OCI-LY1 (cell line): Measurements from ENCODE around the gene FGF5.
"Not testable (repeated sequence)": the region's sequence is repeated elsewhere in the genome, so short reads cannot be mapped to it uniquely, and the experiment has no call there.

Source experiments
- H2AFZ ChIP-seq: fragments of 200-600 bp; sonication (generic), shearing (Covaris generic); 2 replicates; pipeline ENCODE4 v1.6.0; 2014; ENCODE audit warnings: antibody characterized with exemption, mild to moderate bottlenecking, low read length
- H3F3A ChIP-seq: fragments of 200-600 bp; sonication (generic), shearing (Covaris generic); 2 replicates; pipeline ENCODE4 v1.6.0; 2014; ENCODE audit warnings: mild to moderate bottlenecking, antibody characterized with exemption, low read length, moderate library complexity; ENCODE audit not compliant: insufficient read depth
- H3K27ac ChIP-seq: fragments of 200-600 bp; sonication (generic); 2 replicates; pipeline ENCODE4 v1.5.1; 2014; ENCODE audit warnings: low read length, mixed run types, mild to moderate bottlenecking, low read depth; ENCODE audit not compliant: poor library complexity, severe bottlenecking
- H3K27me3 ChIP-seq: fragments of 200-600 bp; sonication (generic); 2 replicates; pipeline ENCODE4 v1.6.0; 2014; ENCODE audit warnings: antibody characterized with exemption, mild to moderate bottlenecking, low read length, moderate library complexity; ENCODE audit not compliant: insufficient read depth
- H3K36me3 ChIP-seq: fragments of 200-600 bp; sonication (generic); 2 replicates; pipeline ENCODE4 v1.6.1; 2014; ENCODE audit warnings: mild to moderate bottlenecking, antibody characterized with exemption, low read length, moderate library complexity, mixed read lengths; ENCODE audit not compliant: insufficient read depth
- H3K4me1 ChIP-seq: fragments of 200-600 bp; sonication (generic); 2 replicates; pipeline ENCODE4 v1.5.1; 2014; ENCODE audit warnings: mild to moderate bottlenecking, low read length, moderate library complexity; ENCODE audit not compliant: insufficient read depth, severe bottlenecking
- H3K4me2 ChIP-seq: fragments of 200-600 bp; sonication (generic), shearing (Covaris generic); 2 replicates; pipeline ENCODE4 v1.6.1; 2014; ENCODE audit warnings: low read length
- H3K4me3 ChIP-seq: fragments of 200-600 bp; sonication (generic); 2 replicates; pipeline ENCODE4 v1.5.1; 2014; ENCODE audit warnings: low read length, low read depth, mild to moderate bottlenecking, mixed read lengths; ENCODE audit not compliant: poor library complexity, severe bottlenecking
- H3K79me2 ChIP-seq: fragments of 200-600 bp; shearing (Covaris generic); 2 replicates; pipeline ENCODE4 v1.6.1; 2016; ENCODE audit warnings: mixed run types, low read length, mixed read lengths; ENCODE audit not compliant: insufficient read depth
- H3K9ac ChIP-seq: fragments of 200-600 bp; sonication (generic), shearing (Covaris generic); 2 replicates; pipeline ENCODE4 v1.6.1; 2014; ENCODE audit warnings: mild to moderate bottlenecking, low read length, mixed read lengths
- H3K9me2 ChIP-seq: fragments of 200-600 bp; sonication (generic), shearing (Covaris generic); 2 replicates; pipeline ENCODE4 v1.6.1; 2014; ENCODE audit warnings: low read depth, mild to moderate bottlenecking, low read length, mixed read lengths
- H3K9me3 ChIP-seq: fragments of 200-600 bp; shearing (Covaris generic); 2 replicates; pipeline ENCODE4 v1.6.1; 2014; ENCODE audit warnings: low read length, mixed read lengths
- H4K20me1 ChIP-seq: fragments of 200-600 bp; sonication (generic), shearing (Covaris generic); 2 replicates; pipeline ENCODE4 v1.6.0; 2016; ENCODE audit warnings: mild to moderate bottlenecking, low read length; ENCODE audit not compliant: insufficient read depth
- EZH2 ChIP-seq: fragments of 200-600 bp; sonication (generic), shearing (Covaris generic); IDR thresholded peaks from 2 replicates; pipeline ENCODE4 v1.8.0; 2017; ENCODE audit warnings: borderline replicate concordance, mixed run types, mild to moderate bottlenecking, antibody characterized with exemption, low read length, moderate library complexity, mixed read lengths
- TF ChIP-seq, protein P1 (sequence below): fragments of 200-600 bp; sonication (generic), shearing (Covaris generic); IDR thresholded peaks from 2 replicates; pipeline ENCODE4 v1.5.1; 2017; ENCODE audit warnings: mild to moderate bottlenecking, antibody characterized with exemption, low read length, moderate library complexity, mixed read lengths

FGF5 gene

DNA sequence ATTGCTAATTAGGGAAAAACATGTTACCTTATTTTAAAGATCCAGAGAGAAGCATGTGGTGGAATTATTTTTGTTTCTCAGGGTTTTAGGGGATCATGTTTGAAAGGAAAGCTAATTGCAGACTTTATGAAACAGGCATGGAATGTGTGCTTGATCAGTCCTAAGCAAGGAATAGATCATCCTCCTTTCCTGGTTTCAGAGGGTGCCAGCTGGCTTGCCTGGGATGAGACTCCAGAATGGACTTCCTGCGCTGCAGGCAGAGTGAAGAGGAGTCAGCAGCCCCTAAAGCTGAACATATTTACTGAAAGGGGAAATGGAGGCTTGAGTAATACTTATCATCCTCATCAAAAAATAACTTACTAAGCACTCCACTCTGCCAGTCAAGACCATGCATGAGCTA is 13.3 kb downstream of the FGF5 start:
- Histone ChIP-seq H3K9me3 (no peaks in the 10 kb centered on the region), H3K27me3 (no peaks in the 10 kb centered on the region), H3K9me2 (no peaks in the 10 kb centered on the region), H4K20me1 (no peaks in the 10 kb centered on the region), H3K4me3 (no peak overlapping the region), H3K27ac (no peak overlapping the region), H3K79me2 (no peaks in the 10 kb centered on the region), H3K4me1 (no peaks in the 10 kb centered on the region), H3K9ac (no peak overlapping the region), H3K36me3 (no peaks in the 10 kb centered on the region), H3F3A (no peaks in the 10 kb centered on the region), H2AFZ (no peak overlapping the region), H3K4me2 (no peak overlapping the region)
- TF ChIP-seq EZH2, result no peak
- TF ChIP-seq, protein P1, sequence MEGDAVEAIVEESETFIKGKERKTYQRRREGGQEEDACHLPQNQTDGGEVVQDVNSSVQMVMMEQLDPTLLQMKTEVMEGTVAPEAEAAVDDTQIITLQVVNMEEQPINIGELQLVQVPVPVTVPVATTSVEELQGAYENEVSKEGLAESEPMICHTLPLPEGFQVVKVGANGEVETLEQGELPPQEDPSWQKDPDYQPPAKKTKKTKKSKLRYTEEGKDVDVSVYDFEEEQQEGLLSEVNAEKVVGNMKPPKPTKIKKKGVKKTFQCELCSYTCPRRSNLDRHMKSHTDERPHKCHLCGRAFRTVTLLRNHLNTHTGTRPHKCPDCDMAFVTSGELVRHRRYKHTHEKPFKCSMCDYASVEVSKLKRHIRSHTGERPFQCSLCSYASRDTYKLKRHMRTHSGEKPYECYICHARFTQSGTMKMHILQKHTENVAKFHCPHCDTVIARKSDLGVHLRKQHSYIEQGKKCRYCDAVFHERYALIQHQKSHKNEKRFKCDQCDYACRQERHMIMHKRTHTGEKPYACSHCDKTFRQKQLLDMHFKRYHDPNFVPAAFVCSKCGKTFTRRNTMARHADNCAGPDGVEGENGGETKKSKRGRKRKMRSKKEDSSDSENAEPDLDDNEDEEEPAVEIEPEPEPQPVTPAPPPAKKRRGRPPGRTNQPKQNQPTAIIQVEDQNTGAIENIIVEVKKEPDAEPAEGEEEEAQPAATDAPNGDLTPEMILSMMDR, result no peak

DNA sequence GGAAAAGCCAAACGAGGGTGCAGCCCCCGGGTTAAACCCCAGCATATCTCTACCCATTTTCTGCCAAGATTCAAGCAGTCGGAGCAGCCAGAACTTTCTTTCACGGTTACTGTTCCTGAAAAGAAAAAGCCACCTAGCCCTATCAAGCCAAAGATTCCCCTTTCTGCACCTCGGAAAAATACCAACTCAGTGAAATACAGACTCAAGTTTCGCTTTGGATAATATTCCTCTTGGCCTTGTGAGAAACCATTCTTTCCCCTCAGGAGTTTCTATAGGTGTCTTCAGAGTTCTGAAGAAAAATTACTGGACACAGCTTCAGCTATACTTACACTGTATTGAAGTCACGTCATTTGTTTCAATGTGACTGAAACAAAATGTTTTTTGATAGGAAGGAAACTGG is 20.0 kb downstream of the FGF5 start:
- H3K9me3 ChIP-seq, result no peaks in the 10 kb centered on the region
- no peaks in the 10 kb centered on the region for H4K20me1 ChIP-seq
- no peaks in the 10 kb centered on the region for H3K79me2 ChIP-seq
- no peaks in the 10 kb centered on the region for H3K9me2 ChIP-seq
- H3K4me1 ChIP-seq, result no peaks in the 10 kb centered on the region
- H3K36me3 ChIP-seq, result no peaks in the 10 kb centered on the region
- H3F3A ChIP-seq, result no peaks in the 10 kb centered on the region
- no peak overlapping the region for H3K4me3 ChIP-seq
- no peaks in the 10 kb centered on the region for H3K27me3 ChIP-seq
- H3K9ac ChIP-seq, result no peak overlapping the region
- TF ChIP-seq EZH2, result no peak
- TF ChIP-seq, protein P1, result no peak
- H3K4me2 ChIP-seq, result no peak overlapping the region
- H3K27ac ChIP-seq, result no peak overlapping the region
- H2AFZ ChIP-seq, result no peak overlapping the region

DNA sequence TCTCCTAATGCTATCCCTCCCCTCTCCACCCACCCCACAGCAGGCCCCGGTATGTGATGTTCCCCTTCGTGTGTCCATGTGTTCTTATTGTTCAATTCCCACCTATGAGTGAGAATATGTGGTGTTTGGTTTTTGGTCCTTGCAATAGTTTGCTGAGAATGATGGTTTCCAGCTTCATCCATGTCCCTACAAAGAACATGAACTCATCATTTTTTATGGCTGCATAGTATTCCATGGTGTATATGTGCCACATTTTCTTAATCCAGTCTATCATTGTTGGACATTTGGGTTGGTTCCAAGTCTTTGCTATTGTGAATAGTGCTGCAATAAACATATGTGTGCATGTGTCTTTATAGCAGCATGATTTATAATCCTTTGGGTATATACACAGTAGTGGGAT is 24.2 kb downstream of the FGF5 start:
- not testable (repeated sequence) for H3K9me2 ChIP-seq, H2AFZ ChIP-seq, H3K4me1 ChIP-seq, H3K36me3 ChIP-seq, H3K9me3 ChIP-seq, H4K20me1 ChIP-seq, H3K9ac ChIP-seq, H3K27ac ChIP-seq, H3F3A ChIP-seq, H3K4me3 ChIP-seq, H3K79me2 ChIP-seq, H3K4me2 ChIP-seq, H3K27me3 ChIP-seq

DNA sequence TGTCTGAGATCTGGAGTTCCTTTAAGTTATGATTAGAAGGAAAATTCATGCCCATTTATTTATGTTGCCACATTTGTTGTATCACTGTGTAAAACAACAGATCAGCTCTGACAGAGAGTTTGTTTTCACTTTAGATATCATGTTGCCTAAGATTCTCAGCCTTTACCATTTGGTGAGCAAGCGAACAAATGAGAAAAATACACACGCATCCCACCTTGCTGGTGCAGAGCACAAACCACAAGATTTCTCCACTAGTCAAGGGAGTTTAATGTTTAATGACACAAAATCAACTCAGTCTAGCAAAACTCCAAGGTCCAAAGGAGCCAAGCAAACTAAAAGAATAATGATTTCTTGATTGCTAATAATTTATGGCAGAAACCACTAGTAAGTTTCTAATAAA is 27.7 kb downstream of the FGF5 start:
- TF ChIP-seq EZH2, result no peak
- TF ChIP-seq, protein P1, result no peak
- no peaks in the 10 kb centered on the region for H3K79me2 ChIP-seq
- no peak overlapping the region for H3K4me2 ChIP-seq
- H3K27me3 ChIP-seq, result no peaks in the 10 kb centered on the region
- H4K20me1 ChIP-seq, result no peaks in the 10 kb centered on the region
- H2AFZ ChIP-seq, result no peak overlapping the region
- no peak overlapping the region for H3K27ac ChIP-seq
- H3K4me1 ChIP-seq, result no peaks in the 10 kb centered on the region
- H3K36me3 ChIP-seq, result no peaks in the 10 kb centered on the region
- H3K4me3 ChIP-seq, result no peak overlapping the region
- no peak overlapping the region for H3K9ac ChIP-seq
- no peaks in the 10 kb centered on the region for H3F3A ChIP-seq
- H3K9me3 ChIP-seq, result no peaks in the 10 kb centered on the region
- H3K9me2 ChIP-seq, result no peaks in the 10 kb centered on the region
